DND-41 (cell line): ENCODE data around the gene CPM.

Source experiments
- ATAC-seq: fragments of 200-7000 bp; cut with Tn5 transposase; 3 replicates; pipeline ENCODE4 v1.9.1; 2021; ENCODE audit warnings: low read depth; ENCODE audit not compliant: insufficient read depth
- DNase-seq: peaks from one replicate; pipeline ENCODE4 v3.0.0-alpha.2; 2020
- H2AFZ ChIP-seq: 2 replicates; pipeline ENCODE4 v1.6.0; 2012; ENCODE audit warnings: low read depth, low read length
- H3K27ac ChIP-seq: 2 replicates; pipeline ENCODE4 v1.5.1; 2012; ENCODE audit warnings: low read length, inconsistent platforms
- H3K27me3 ChIP-seq: fragments of 200-600 bp; sonication (generic); 2 replicates; pipeline ENCODE4 v1.6.0; 2012; ENCODE audit warnings: low read length, mild to moderate bottlenecking, inconsistent platforms; ENCODE audit not compliant: insufficient read depth, poor library complexity
- H3K36me3 ChIP-seq: 2 replicates; pipeline ENCODE4 v1.5.1; 2012; ENCODE audit warnings: low read length, inconsistent platforms; ENCODE audit not compliant: insufficient read depth
- H3K4me1 ChIP-seq: 2 replicates; pipeline ENCODE4 v1.5.1; 2012; ENCODE audit warnings: mild to moderate bottlenecking, low read length; ENCODE audit not compliant: insufficient read depth
- H3K4me2 ChIP-seq: 2 replicates; pipeline ENCODE4 v1.6.0; 2012; ENCODE audit warnings: mild to moderate bottlenecking, moderate library complexity, low read length, inconsistent platforms; ENCODE audit not compliant: insufficient read depth
- H3K4me3 ChIP-seq, 2 experiments: fragments of 200-600 bp in 1 of 2; shearing (Covaris generic) in 1 of 2; 2 replicates each; pipeline ENCODE4 v1.5.1; 2012 to 2016; ENCODE audit warnings: inconsistent platforms in 2 of 2, low read length in 2 of 2, mild to moderate bottlenecking in 2 of 2, low read depth in 1 of 2, moderate library complexity in 1 of 2
- H3K79me2 ChIP-seq: 2 replicates; pipeline ENCODE4 v1.6.0; 2012; ENCODE audit warnings: low read length, inconsistent platforms; ENCODE audit not compliant: insufficient read depth
- H3K9ac ChIP-seq: 2 replicates; pipeline ENCODE4 v1.6.0; 2012; ENCODE audit warnings: low read depth, mild to moderate bottlenecking, inconsistent platforms, low read length, moderate library complexity
- H3K9me3 ChIP-seq: 2 replicates; pipeline ENCODE4 v1.5.1; 2012; ENCODE audit warnings: low read length, moderate library complexity, mild to moderate bottlenecking, inconsistent platforms; ENCODE audit not compliant: insufficient read depth, severe bottlenecking
- H4K20me1 ChIP-seq: 2 replicates; pipeline ENCODE4 v1.6.0; 2012; ENCODE audit warnings: low read length; ENCODE audit not compliant: insufficient read depth
- EZH2 ChIP-seq: IDR thresholded peaks from 3 replicates; pipeline ENCODE4 v1.6.1; 2012; ENCODE audit warnings: borderline replicate concordance, low read depth, mild to moderate bottlenecking, moderate library complexity, low read length, inconsistent platforms; ENCODE audit not compliant: severe bottlenecking
- TF ChIP-seq, protein P1 (sequence below): IDR thresholded peaks from 2 replicates; pipeline ENCODE4 v1.5.1; 2012; ENCODE audit warnings: borderline replicate concordance, low read length, moderate library complexity, mild to moderate bottlenecking; ENCODE audit not compliant: poor library complexity, severe bottlenecking; ENCODE audit errors: extremely low read depth

CPM gene

DNA sequence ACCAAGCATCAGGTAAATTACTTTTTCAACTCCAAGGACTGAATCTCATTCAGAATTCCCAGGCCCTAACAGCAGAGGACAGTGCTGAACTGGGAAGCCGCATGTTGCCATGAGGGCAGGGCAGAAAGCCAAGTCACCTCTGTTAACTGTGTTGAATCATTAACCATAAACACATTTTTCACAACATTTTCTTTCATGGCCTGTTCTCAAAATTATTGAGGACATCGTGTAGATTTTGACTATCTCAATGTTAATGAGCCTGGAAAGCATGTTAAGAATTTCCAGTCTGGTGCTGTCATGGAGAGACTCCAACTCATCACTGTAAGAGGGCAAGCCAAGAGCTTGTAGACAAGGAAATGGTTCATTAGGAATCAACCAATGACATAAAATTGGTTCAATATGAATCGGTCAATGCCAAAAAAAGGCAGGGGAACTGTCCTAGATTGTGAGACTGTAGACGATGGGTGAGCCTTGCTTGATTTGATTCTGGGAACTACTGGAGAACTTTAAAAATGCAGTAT lies 33.7 kb downstream of the CPM start:
- no peak overlapping the region for H3K4me2 ChIP-seq
- no peak overlapping the region for H3K4me3 ChIP-seq
- DNase-seq, result no peak
- no peaks in the 10 kb centered on the region for H3K79me2 ChIP-seq
- no peaks in the 10 kb centered on the region for H3K27me3 ChIP-seq
- no peak for ATAC-seq
- no peaks in the 10 kb centered on the region for H3K4me1 ChIP-seq
- H3K36me3 ChIP-seq, result no peaks in the 10 kb centered on the region
- no peaks in the 10 kb centered on the region for H4K20me1 ChIP-seq
- no peak overlapping the region for H2AFZ ChIP-seq
- TF ChIP-seq EZH2, result no peak
- TF ChIP-seq, protein P1, sequence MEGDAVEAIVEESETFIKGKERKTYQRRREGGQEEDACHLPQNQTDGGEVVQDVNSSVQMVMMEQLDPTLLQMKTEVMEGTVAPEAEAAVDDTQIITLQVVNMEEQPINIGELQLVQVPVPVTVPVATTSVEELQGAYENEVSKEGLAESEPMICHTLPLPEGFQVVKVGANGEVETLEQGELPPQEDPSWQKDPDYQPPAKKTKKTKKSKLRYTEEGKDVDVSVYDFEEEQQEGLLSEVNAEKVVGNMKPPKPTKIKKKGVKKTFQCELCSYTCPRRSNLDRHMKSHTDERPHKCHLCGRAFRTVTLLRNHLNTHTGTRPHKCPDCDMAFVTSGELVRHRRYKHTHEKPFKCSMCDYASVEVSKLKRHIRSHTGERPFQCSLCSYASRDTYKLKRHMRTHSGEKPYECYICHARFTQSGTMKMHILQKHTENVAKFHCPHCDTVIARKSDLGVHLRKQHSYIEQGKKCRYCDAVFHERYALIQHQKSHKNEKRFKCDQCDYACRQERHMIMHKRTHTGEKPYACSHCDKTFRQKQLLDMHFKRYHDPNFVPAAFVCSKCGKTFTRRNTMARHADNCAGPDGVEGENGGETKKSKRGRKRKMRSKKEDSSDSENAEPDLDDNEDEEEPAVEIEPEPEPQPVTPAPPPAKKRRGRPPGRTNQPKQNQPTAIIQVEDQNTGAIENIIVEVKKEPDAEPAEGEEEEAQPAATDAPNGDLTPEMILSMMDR, result no peak
- H3K9me3 ChIP-seq, result no peaks in the 10 kb centered on the region
- no peak overlapping the region for H3K9ac ChIP-seq
- no peak overlapping the region for H3K27ac ChIP-seq

DNA sequence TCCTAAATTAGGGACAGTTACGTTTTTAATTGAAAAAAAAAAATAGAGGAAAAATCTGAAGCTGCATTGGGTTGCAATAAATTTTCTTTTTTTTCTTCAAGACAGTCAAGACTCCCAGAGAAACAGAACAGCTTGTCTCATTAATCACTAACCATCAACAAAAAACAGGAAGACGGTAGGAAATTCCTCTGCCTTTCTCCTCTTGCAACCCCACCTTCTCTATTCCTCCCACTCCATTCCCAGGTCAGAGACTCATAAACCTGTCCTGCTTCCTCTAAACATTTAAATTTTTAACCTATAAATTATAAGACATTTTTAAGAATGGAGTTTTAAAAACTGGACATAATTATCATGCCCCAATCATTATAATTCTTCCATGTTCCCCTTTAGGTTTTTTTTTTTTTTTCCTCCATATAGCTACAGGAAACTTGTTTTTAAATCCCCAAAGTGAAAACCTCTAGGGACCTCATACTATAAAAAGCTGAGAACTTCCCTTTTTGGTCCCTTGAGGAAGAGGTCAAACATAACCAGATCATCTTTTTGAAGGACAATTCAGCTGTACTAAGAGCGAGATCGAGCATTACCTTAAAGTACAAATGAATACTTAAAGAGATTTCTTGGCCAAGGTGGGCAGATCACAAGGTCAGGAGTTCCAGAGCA lies 36.0 kb downstream of the CPM start:
- ATAC-seq (no peak), DNase-seq (no peak)
- no peaks in the 10 kb centered on the region for H3K9me3 ChIP-seq
- H3K79me2 ChIP-seq, result no peaks in the 10 kb centered on the region
- H3K27me3 ChIP-seq, result no peaks in the 10 kb centered on the region
- H4K20me1 ChIP-seq, result no peaks in the 10 kb centered on the region
- H3K27ac ChIP-seq, result no peak overlapping the region
- H3K4me3 ChIP-seq, result no peak overlapping the region
- H3K4me2 ChIP-seq, result no peak overlapping the region
- no peaks in the 10 kb centered on the region for H3K4me1 ChIP-seq
- no peak for TF ChIP-seq EZH2
- TF ChIP-seq, protein P1, result no peak
- no peak overlapping the region for H2AFZ ChIP-seq
- H3K9ac ChIP-seq, result no peak overlapping the region
- H3K36me3 ChIP-seq, result no peaks in the 10 kb centered on the region

DNA sequence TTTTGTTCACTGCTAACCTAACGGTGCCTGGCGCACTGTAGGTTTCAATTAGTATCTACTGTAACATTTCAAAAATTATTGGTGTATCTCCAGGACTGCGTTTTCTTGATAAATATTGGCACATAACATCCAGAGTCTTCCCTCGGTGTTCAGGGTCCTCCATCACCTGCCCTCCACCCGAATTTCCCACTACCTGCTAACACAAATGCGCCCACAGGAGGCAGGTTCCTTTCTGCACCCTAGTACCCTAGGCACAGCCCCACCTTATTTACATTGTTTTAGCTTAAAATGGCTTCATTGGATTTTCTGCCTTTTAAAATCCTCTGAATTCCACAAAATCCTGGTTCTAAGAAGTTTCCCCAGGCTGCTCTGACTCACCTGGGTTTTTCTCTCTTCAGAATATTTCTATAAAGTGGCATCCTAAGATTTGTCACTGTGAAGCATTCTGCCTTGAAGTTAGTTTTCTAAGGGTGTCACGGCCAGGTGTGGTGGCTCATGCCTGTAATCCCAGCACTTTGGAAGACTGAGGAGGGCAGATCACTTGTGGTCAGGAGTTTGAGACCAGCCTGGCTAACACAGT lies 38.6 kb downstream of the CPM start:
- Histone ChIP-seq H3K9me3 (no peaks in the 10 kb centered on the region), H3K27ac (no peak overlapping the region), H3K4me1 (no peaks in the 10 kb centered on the region; the same call in 1 of the 2 replicates), H3K27me3 (no peaks in the 10 kb centered on the region), H3K79me2 (no peaks in the 10 kb centered on the region), H2AFZ (no peak overlapping the region), H4K20me1 (no peaks in the 10 kb centered on the region), H3K4me2 (no peak overlapping the region), H3K9ac (no peak overlapping the region), H3K4me3 (no peak overlapping the region), H3K36me3 (no peaks in the 10 kb centered on the region)
- DNase-seq, result no peak
- ATAC-seq, result no peak
- TF ChIP-seq, protein P1, result no peak
- TF ChIP-seq EZH2, result no peak
